Head of caudate nucleus (tissue), 42 donors: ENCODE data around the gene CNTNAP2.

ENCODE experiments used
- DNase-seq, 42 donors: peaks; one replicate each; pipeline versions ENCODE4 v3.0.0 to v3.0.0-alpha.2; 2020 to 2021; ENCODE audit warnings: mixed read lengths in 7 of 42
- intact Hi-C: fragments of 100-400 bp; cut with DNase I; formaldehyde crosslinking; loops from one replicate; pipeline ENCODE4 v1.15.0; 2022

The CNTNAP2 gene

DNA sequence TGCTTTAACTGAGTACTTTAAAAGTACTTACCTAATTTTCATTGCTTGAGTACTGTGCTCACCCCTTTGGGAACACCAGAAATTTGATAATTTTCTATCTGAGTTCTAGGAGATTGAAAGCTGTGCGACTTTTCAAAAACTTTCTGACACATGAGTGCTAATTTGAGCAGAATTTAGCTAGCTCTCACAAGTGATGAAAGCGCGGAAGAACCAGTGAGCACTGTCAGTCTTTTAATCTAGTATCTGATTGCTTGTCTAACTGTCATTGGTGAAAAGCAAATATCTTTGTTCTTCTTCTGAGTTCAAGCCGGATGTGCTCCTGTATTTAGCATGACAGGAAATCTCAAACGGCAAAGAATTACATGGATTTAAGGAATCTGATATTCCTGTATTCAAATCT is 899.4 kb downstream of the CNTNAP2 start:
- DNase-seq, result peak in 1 of 42 donors; percentile 24
- intact Hi-C loops, result no loop called here

- intact Hi-C loops, result no loop called here
Observed at GRCh38 chr7:147022056-147022455, 905.5 kb downstream of the CNTNAP2 start.

DNA sequence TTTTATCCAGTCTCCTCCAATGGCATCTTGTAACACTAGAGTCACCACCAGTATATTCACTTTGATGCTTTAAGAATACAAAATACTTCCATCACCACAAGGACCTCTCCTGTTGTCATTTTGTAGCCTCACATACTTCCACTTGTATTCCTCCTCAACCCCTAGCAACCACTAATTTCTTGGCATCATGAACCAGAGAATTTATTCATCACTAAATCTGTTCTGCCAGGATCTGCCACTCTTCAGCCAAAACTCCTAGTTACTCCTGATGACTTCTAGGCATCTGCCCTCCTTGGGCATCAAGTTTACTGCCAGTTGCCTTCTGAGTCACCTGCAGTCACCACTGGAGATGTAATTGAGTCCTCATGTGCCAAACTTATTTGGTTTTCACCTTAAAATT is 906.8 kb downstream of the CNTNAP2 start:
- DNase-seq, result no peak
- intact Hi-C loops, result no loop called here

More at GRCh38 chr7:147022056-147022455, 905.5 kb downstream of the CNTNAP2 start:
- no peak for DNase-seq

DNA sequence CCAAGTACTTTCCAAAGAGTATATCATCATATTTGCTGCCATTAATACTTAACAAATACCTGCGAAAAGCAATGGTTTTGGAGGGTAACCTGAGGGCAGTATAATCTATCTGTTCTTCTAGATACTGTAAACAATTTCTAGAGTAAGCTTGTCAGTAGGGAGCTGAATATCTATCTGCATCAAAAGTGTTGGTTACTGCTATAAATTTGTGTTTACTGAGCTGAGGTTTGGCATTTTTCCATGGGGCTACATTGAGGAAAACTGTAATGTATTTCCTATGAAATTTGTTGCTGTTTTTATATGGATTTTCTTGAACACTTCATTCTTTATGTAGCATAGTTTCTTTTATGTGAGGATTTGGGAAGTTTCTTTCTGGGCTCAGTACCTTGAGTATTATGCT is 913.4 kb downstream of the CNTNAP2 start:
- intact Hi-C loops, result no loop called here
- no peak for DNase-seq

DNA sequence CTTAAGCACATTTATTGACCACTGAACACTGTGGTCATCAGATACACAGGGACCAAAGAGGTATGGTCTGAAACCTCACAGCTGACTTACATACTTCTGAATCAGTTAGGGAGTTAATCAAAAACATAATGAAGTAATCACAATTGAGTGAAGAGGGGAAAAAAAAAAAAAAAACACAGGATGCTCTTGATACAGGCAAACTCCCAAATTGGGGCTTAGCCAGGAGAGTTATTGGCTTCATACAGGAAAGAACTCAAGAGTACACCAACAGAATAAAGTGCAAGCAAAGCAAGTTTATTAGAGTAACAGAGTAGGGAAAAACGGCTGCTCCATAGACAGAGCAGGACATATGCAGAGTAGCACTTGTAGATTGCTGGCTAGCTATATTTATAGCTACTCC is 917.0 kb downstream of the CNTNAP2 start:
- no peak for DNase-seq
- intact Hi-C loops, result no loop called here

DNA sequence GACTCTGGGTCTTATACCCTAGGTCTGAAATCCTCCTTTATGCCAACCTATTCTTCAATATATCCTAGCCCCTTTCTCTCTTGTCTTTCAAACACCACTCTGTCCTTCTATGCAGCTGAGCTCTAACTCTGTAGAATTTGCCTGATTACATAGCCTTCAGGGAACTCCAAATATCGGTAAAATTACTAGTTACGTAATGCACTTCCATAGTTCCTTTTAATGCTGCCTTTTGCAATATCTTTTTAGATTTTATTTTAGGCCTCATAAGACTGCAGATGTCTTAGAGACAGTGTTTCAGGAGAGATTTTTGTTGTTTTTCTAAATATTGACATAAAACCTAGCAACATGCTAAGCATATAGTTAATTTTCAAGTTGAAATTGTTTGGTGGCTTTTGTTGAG is 924.8 kb downstream of the CNTNAP2 start:
- intact Hi-C loops, result no loop called here
- DNase-seq, result no peak

DNA sequence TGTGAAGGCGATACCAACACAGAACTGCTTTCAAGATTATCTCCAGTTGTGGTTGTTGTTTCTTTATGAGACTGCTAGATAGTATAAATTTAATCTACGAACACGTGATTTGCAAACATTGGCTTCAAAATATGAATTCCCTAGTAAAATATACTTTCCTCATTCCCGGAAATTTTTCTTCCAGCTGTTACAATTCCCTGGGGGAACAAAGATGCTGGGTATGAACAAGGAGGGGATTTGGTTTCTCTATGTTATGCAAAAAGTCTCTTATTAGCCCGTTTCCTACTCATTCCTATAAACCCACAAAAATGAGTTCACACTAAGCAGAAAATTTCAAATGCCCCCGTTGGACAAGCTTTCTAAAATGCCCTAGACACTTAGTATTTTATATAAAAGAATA is 928.3 kb downstream of the CNTNAP2 start:
- no peak for DNase-seq
- intact Hi-C loops, result no loop called here

DNA sequence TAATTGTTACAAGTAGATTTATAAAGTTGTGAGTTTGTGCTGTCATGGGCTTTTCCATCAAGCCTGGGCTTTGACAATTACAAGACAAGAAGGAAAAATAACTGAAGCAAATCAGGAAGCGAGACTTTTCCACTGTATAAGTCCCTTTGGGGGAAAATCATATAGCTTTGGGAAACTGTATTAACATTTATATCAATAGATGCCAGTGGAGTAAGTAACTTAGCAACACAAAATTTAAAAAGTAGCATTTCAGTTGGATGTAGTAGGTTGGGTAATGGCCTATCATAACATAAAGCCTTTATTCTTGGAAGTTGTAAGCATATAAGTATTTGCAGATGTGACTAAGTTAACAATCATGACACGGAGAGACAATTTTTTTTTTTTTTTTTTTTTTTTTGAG is 931.1 kb downstream of the CNTNAP2 start:
- intact Hi-C loops, result no loop called here
- DNase-seq, result no peak

DNA sequence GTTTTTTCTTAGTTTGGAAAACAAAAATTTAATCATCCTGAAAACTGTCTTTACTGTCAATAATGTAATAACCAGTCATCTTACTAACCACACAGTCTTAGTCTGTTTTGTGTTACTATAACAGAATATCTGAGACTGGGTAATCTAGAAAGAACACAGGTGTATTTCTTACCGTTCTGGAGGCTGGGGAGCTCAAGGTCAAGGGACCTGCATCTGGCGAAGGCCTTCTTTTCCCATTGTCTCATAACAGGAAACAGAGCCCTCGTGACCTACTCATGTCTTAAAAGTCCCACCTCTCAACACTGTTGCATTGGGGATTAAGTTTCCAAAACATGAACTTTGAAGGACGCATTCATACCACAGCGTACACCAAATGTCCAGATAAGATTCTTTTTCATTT is 932.3 kb downstream of the CNTNAP2 start:
- DNase-seq, result no peak
- intact Hi-C loops, result no loop called here

GRCh38 chr7:147052818-147053217 is 936.2 kb downstream of the CNTNAP2 start:
- intact Hi-C loops, result no loop called here
- DNase-seq, result no peak

- no peak for DNase-seq
- intact Hi-C loops, result no loop called here
Observed at GRCh38 chr7:147053746-147054145, 937.1 kb downstream of the CNTNAP2 start.

DNA sequence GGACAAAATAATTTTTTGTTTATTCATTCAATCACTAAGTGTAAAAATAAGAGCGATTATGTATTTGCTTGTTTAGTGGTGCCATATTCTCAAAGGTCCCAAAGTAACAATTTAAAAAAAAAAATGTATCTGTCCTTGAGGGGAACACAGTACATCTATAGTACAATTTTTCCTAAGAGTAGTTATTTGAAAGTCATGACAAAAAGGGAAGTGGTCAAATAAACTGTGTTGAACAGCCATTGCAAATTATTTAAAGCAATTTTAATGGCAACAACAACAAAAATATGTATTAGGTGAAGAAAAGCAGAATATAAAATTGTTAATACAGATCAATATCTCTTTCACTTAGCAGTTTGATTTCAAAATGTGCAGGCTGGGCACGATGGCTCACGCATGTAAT is 943.5 kb downstream of the CNTNAP2 start:
- intact Hi-C loops, result no loop called here

GRCh38 chr7:147062897-147063296 is 946.3 kb downstream of the CNTNAP2 start:
- no peak for DNase-seq
- intact Hi-C loops, result no loop called here

More for the DNA sequence above, 943.5 kb downstream of the CNTNAP2 start:
- no peak for DNase-seq

DNA sequence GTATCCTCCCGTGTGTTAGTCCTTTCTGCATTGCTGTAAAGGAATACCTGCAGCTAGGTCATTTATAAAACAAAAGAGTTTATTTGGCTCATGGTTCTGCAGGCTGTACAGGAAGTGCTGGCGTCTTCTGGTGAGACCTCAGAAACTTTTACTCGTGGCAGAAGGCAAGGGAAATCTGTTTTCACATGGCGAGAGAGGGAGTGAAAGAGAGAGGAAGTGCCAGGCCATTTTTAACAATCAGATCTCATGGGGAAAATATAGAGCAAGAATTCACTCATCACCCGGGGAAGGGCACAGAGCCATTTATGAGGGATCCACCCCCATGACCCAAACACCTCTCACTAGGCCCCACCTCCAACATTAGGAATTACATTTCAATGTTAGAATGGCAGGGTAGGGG is 952.2 kb downstream of the CNTNAP2 start:
- DNase-seq, result no peak
- intact Hi-C loops, result no loop called here

- no peak for DNase-seq
- intact Hi-C loops, result no loop called here
Observed at GRCh38 chr7:147069771-147070170, 953.2 kb downstream of the CNTNAP2 start.

DNA sequence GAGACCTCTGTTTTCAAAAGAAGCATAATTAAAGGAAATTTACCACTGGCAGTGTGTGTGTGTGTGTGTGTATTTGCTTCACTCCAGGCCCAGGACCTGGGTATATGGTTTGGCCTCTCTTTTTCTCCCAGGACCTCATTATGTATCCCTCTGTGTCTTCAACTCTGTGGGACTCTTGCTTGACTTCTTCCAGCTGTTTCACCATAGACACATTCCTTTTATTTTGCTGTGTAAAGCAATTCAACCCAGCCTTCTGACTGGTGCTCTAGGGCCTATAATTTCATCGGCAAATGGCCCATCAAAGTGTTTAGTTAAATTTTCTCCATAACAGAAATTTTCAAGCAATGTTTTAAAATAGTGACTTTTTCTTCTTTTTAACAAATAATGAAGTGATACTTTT is 954.3 kb downstream of the CNTNAP2 start:
- DNase-seq, result no peak
- intact Hi-C loops, result no loop called here

- DNase-seq, result no peak
- intact Hi-C loops, result no loop called here
Observed at GRCh38 chr7:147071536-147071935, 954.9 kb downstream of the CNTNAP2 start.

GRCh38 chr7:147078312-147078711 is 961.7 kb downstream of the CNTNAP2 start:
- intact Hi-C loops, result no loop called here
- DNase-seq, result no peak

- intact Hi-C loops, result no loop called here
Observed at GRCh38 chr7:147079083-147079482, 962.5 kb downstream of the CNTNAP2 start.

GRCh38 chr7:147079921-147080420 is 963.4 kb downstream of the CNTNAP2 start:
- intact Hi-C loops, result no loop called here
- no peak for DNase-seq

More at GRCh38 chr7:147079083-147079482, 962.5 kb downstream of the CNTNAP2 start:
- no peak for DNase-seq

DNA sequence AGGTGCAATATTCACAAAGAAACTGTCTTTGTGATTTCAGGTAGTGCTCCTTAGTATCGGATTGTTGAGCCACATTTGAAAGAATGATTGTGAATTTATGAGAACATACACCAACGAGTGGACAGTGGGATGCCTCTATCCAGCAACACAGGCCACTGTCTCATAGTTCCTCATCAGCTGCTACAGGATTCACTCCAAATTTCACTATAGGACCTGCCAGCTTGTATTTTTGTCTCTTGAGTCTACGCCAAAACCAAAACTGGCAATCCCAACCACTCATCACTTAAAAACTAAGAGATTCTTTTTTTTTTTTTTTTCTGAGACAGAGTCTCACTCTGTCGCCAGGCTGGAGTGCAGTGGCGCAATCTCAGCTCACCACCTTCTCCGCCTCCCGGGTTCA is 964.5 kb downstream of the CNTNAP2 start:
- intact Hi-C loops, result no loop called here
- no peak for DNase-seq

- intact Hi-C loops, result no loop called here
- DNase-seq, result no peak
Observed at GRCh38 chr7:147089051-147089461, 972.5 kb downstream of the CNTNAP2 start.
